ES-I3 (cell line): ENCODE measurements around the gene HSPB1.
"Not testable (repeated sequence)": the region's sequence is repeated elsewhere in the genome, so short reads cannot be mapped to it uniquely, and the experiment has no call there.

Experiments
- H3K36me3 ChIP-seq: 2 replicates; pipeline ENCODE4 v1.6.1; 2013; ENCODE audit warnings: mild to moderate bottlenecking, low read length, control low read depth, moderate library complexity; ENCODE audit not compliant: insufficient read depth
- H3K4me1 ChIP-seq: 2 replicates; pipeline ENCODE4 v1.6.1; 2013; ENCODE audit warnings: mild to moderate bottlenecking, control low read depth, low read length; ENCODE audit not compliant: insufficient read depth
- H3K9ac ChIP-seq: 2 replicates; pipeline ENCODE4 v1.6.1; 2013; ENCODE audit warnings: low read depth, mild to moderate bottlenecking, low read length, moderate library complexity
- H3K9me3 ChIP-seq: 2 replicates; pipeline ENCODE4 v1.6.1; 2013; ENCODE audit warnings: mild to moderate bottlenecking, low read length, moderate library complexity; ENCODE audit not compliant: control insufficient read depth, insufficient read depth

Gene HSPB1

DNA sequence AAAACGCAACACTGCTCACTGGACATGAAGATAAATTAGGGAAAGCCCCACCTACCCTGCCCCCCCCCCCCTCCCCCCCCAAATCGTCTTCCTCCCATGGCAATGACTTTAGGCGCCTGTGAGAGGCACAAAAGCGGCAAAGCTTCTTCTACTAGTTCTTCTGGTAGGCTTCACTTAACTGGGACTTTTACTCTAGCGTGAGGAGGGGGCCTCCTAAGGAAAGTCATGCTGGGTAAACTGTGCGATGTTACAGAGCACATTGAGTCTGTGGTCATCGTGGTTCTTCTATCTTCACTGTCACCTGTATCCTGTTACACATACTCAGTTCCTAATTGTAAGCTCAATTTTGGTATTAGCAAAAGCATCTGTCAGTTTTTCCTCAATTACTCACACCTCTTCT, 25.1 kb downstream of the HSPB1 start:
- Histone ChIP-seq H3K9ac (no peak overlapping the region), H3K9me3 (no peaks in the 10 kb centered on the region), H3K36me3 (peaks cover 27% of the 10 kb centered on the region), H3K4me1 (no peaks in the 10 kb centered on the region)

DNA sequence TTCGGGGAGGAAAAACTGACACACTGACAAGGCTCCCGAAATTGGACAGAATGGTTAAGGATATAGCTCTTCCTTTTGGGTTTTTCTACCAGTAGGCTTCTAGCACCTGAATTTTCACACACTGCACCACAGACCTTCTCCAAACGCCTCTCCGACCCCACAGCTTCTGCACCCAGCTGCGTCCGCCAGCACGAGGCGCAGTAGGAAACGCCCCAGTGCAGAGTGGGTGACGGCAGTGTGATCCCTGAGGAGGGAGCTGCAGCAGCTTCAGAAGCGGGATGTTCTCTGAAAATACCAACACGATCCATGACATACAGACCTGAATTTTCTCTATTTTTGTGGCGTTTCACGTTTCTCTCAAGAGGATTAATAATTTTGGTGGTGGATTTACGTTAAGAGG, 25.9 kb downstream of the HSPB1 start:
- Histone ChIP-seq H3K9ac (no peak overlapping the region), H3K36me3 (peaks cover 27% of the 10 kb centered on the region), H3K4me1 (no peaks in the 10 kb centered on the region), H3K9me3 (no peaks in the 10 kb centered on the region)

DNA sequence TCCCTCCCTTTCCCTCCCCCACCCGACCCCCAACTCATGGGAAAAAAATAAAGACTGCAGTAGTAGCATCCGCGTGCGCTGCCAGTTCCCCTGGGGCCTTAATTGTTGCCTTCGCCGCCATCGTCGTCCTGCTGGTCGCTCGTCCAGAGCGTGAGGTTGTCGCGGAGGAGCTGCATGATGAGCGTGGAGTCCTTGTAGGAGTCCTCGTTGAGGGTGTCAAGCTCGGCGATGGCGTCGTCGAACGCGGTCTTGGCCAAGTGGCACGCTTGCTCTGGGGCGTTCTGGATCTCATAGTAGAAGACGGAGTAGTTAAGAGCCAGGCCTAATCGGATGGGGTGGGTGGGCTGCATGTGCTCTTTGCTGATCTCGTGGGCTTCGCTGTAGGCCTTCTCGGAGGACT, 27.0 kb downstream of the HSPB1 start:
- H3K9me3 ChIP-seq: no peaks in the 10 kb centered on the region
- no peak overlapping the region for H3K9ac ChIP-seq
- H3K36me3 ChIP-seq: peaks cover 26% of the 10 kb centered on the region
- no peaks in the 10 kb centered on the region; the same call in 1 of the 2 replicates for H3K4me1 ChIP-seq

DNA sequence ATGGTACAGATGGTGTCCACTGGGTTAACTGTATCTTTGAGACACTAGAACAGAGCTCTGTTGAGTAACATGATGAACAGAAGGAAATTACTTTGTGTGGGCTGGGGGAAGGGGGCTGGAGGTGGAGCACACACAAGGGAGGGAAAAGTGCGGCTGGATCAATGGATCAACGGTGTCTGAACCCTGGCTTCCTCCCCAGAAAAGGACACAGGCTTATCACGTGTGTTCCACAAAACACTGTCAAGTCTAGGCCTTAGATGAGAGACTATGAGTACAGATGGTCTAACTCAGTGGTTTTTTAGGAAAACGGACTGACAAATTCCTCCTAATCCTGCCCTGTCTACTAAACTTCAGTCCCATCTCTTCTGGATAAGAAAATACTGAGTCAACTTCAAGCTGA, 27.8 kb downstream of the HSPB1 start:
- Histone ChIP-seq H3K9ac (no peak overlapping the region), H3K9me3 (no peaks in the 10 kb centered on the region), H3K4me1 (no peaks in the 10 kb centered on the region; the same call in 1 of the 2 replicates), H3K36me3 (peaks cover 22% of the 10 kb centered on the region)

DNA sequence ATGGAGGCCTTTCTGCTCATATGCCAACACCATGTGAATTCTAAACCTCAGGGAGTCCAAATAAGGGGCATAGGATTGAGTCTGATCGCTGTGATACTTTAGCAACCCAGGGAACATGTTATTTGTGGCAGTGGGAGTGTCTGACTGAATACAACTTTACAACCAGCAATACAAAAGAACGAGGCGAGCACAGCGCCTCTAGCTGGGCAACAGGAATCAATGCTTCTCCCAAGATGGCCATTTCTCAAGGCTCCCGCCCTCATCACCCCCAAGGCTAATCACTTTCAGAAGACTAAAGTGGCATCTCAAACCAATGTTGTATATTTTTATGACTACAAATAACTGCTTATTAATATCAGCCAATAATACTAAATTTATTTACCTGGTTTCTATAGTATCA, 28.2 kb downstream of the HSPB1 start:
- H3K4me1 ChIP-seq: no peaks in the 10 kb centered on the region; the same call in 1 of the 2 replicates
- H3K9me3 ChIP-seq: no peaks in the 10 kb centered on the region
- peaks cover 20% of the 10 kb centered on the region for H3K36me3 ChIP-seq
- H3K9ac ChIP-seq: no peak overlapping the region

DNA sequence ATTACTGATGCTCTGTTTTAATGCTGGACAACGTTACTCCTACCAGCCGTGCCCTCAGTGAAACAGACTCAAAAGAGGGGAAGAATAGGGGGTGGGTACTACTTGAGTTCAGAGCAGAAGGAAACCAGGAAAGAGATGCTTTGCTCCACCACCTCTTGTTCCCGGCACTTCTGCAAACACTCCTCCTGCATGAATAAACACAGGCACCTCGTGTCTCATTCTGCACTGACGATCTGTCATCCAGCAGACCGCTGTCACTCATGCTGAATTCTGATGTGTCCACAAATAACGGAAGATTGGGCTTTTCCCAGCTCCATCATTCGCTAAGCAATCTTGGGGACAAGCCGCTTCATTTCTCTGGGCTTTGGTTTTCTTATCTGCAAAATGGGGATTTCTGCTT, 29.6 kb downstream of the HSPB1 start:
- H3K36me3 ChIP-seq: peaks cover 20% of the 10 kb centered on the region
- no peak overlapping the region for H3K9ac ChIP-seq
- no peaks in the 10 kb centered on the region for H3K9me3 ChIP-seq
- H3K4me1 ChIP-seq: no peaks in the 10 kb centered on the region; the same call in 1 of the 2 replicates

DNA sequence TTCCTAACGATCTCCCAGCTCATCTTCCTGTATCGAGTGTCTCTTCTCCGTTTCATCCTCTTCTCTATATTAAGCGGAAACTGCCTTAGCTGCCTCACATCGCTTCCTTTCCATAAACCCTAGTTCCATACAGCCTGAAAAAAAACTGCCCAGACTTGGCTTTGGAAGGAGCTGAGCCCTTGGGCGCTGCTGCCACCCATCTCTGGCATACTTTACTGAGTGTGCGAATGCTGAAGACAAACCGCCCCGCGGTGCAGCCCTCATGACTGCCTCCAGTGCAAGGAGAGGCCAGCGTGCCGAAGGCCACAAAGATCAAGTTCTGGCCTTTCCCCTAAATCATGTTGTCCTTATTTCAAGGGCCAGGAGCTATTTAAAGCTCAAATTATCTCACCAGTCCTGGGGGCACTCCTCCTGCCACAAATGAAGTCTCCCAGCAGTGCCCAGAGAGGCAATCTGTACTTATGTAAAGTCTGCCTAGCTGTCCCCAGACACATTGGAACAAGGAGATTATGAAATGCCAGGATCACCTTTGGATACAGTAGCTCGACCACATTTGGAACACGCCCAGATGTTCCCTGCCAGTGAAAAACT, 31.1 kb downstream of the HSPB1 start:
- H3K9me3 ChIP-seq: no peaks in the 10 kb centered on the region
- peaks cover 17% of the 10 kb centered on the region for H3K36me3 ChIP-seq
- peaks cover 10% of the 10 kb centered on the region for H3K4me1 ChIP-seq
- H3K9ac ChIP-seq: no peak overlapping the region

DNA sequence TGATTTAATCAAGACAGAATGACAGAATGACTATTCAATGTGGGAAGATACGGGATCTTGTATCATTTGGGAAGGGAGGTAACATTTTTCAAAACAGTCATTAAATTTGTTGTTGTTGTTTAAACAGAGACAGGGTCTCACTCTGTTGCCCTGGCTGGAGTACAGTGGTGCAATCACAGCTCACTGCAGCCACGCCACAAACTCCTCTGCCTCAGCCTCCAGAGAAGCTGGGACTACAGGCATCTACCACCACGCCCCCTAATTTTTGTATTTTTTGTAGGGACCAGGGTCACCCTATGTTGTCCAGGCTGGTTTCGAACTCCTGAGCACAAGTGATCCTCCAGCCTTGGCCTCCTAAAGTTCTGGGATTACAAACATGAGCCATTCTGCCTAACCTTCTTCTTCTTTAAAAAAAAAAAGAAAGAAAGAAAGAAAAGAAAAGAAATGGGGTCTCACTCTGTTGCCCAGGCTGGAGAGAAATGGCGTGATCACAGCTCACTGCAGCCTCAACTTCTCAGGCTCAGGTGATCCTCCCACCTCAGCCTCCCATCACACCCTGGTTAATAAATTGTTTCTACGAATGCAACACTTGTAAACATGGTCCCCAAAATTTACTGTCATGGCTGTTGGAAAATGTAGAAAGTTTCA, 32.0 kb downstream of the HSPB1 start:
- Histone ChIP-seq H3K4me1 (peaks cover 12% of the 10 kb centered on the region), H3K9me3 (no peaks in the 10 kb centered on the region), H3K36me3 (peaks cover 14% of the 10 kb centered on the region), H3K9ac (no peak overlapping the region)

DNA sequence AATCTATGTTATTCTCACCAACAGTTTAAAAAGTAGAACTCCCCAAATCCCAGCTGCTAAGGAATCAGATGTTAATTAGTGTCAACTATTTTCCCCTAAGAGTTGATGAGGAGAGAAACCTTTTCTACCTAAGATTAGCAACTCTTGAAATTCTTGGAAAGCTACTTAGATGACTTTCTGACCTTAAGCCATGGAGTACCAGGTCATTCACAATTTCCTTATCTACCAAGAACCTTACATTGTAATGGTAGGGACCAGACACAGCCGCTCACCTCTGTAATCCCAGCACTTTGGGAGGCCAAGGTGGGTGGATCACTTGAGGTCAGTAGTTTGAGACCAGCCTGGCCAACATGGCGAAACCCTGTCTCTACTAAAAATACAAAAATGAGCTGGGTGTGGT, 32.9 kb downstream of the HSPB1 start:
- Histone ChIP-seq H3K36me3 (peaks cover 15% of the 10 kb centered on the region), H3K4me1 (peaks cover 12% of the 10 kb centered on the region)
- not testable (repeated sequence) for H3K9ac ChIP-seq, H3K9me3 ChIP-seq

DNA sequence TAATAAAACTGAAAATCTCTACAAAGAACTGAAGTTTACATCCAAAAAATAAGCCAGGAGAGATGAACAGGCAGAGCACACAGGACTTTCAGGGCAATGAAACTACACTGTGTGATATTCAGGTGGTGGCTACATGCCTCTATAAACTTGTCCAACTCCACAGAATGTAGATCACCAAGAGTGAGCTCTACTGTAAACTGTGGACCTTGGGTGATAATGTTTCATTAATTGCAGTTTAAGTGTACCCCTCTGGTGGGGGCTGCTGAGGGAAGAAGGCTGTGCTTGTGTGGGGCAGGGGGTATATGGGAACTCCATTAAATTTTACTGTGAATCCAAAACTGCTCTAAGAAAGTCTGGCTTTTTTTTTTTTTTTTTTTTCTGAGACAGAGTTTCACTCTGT, 33.6 kb downstream of the HSPB1 start:
- no peak overlapping the region for H3K9ac ChIP-seq
- no peaks in the 10 kb centered on the region for H3K9me3 ChIP-seq
- peaks cover 14% of the 10 kb centered on the region for H3K36me3 ChIP-seq
- peaks cover 12% of the 10 kb centered on the region for H3K4me1 ChIP-seq

DNA sequence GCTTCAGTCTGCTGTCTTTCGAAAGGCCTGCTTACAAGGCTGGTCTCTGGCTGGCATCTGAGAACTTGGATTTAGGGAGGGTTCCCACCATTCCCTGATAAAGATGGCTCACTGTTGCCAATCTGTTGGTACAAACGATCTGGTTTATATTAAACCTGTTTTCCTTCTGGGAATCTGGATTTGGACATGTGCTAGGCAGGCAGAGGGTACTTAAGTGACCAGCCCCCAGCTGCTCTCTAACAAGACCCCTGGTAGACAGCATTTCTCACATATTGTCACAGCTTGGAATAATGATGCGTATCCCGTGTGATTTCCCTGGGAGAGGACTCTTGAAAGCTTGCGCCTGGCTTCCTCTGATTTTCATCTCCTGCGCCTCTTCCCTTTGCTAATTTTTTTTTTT, 34.7 kb downstream of the HSPB1 start:
- H3K9ac ChIP-seq: no peak overlapping the region
- peaks cover 14% of the 10 kb centered on the region for H3K36me3 ChIP-seq
- H3K4me1 ChIP-seq: peaks cover 12% of the 10 kb centered on the region
- H3K9me3 ChIP-seq: no peaks in the 10 kb centered on the region

DNA sequence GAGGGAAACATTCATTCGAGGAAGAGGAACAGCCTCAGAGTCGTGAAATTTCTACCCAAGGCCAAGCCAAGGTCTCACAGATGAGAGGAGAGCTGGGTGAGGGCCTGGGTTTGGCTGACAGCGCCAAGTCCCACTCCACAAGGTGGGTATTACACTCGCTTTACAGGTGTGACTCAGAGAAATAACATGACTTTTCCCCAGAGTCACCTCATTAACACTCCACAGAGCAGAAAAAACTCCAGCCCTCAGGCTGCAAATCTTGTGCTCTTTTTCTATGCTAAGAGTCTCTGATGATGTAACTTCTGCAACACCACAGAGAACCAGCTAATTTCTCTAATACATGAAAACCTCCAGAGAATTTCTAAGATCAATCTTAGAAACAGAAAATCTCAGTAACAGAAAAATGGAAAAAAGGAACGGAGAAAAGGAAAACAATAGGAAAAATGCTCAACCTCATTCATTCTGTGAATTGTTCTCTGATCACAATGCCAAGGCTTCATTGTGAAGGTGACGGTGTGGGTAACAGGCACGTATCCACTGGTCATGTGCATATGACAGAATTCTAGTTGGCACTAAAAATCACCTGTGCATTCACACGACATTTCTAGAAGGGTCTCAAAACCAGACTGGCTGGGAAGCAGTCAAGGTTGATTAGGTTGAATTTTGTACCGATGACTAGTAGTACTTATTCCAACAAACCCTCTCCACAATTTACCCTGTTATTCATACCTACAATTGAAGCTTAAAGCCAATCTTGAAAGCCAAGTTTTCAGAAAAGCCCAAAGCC, 36.0 kb downstream of the HSPB1 start:
- H3K9ac ChIP-seq: no peak overlapping the region
- peaks cover 18% of the 10 kb centered on the region for H3K36me3 ChIP-seq
- no peaks in the 10 kb centered on the region for H3K9me3 ChIP-seq
- H3K4me1 ChIP-seq: peaks cover 12% of the 10 kb centered on the region

DNA sequence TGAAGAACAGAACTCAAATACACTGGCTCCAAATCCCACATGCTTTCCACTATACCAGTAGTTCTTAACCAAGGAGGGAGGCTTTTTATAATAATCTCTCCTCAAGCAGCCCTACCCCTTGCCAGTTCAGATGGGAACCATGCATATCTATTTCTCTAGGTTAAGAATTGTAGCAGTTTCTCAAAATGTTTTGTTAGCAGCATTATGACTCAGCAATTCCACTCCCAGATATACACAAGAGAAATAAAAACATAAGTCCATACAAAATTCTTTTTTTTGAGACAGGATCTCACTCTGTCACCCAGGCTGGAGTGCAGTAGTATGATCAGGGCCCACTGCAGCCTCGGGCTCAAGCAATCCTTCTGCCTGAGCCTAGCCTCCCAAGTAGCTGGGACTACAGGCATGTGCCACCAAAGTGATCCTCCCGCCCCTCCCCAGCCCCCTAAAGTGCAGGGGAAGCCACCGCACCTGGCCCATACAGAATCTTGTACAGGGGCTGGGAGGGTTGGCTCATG, 38.2 kb downstream of the HSPB1 start:
- peaks cover 12% of the 10 kb centered on the region for H3K4me1 ChIP-seq
- peaks cover 23% of the 10 kb centered on the region for H3K36me3 ChIP-seq
- H3K9me3 ChIP-seq: no peaks in the 10 kb centered on the region
- H3K9ac ChIP-seq: no peak overlapping the region

DNA sequence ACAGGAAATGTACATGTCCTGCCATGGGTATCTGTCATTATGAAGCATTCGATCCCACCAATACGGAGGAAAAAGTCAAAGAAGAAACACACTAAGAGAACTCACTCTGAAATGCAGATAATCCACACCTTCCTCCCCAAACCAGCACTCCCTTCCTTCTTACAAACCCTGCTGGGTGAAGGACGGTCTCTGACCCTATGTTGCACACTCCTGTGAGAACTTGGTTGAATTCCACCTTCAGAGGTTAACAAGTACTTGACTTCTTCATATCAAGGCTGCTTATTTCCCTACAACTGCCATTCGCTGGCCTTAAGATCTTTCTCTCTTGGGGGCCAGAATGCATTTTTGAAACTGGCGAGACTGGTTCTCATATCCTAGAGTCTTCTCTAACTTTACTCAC, 39.7 kb downstream of the HSPB1 start:
- Histone ChIP-seq H3K4me1 (peaks cover 12% of the 10 kb centered on the region), H3K36me3 (peaks cover 30% of the 10 kb centered on the region)

More for the DNA sequence above, 39.7 kb downstream of the HSPB1 start:
- Histone ChIP-seq H3K9ac (no peak overlapping the region), H3K9me3 (no peaks in the 10 kb centered on the region)
